Stomach (tissue), 4 donors: ENCODE measurements around the gene ZBTB39.
"Not testable (repeated sequence)": the region's sequence is repeated elsewhere in the genome, so short reads cannot be mapped to it uniquely, and the experiment has no call there.

Experiments
- CTCF ChIP-seq, 7 experiments: fragments of 450-650 bp in 4 of 7; fragments of 200-600 bp in 3 of 7; sonication (generic) in 3 of 7; IDR thresholded peaks; one replicate each; pipeline ENCODE4 v1.5.1; 2016 to 2019; ENCODE audit warnings: antibody characterized with exemption in 7 of 7, control low read depth in 2 of 7, mild to moderate bottlenecking in 1 of 7
- POLR2A ChIP-seq, 4 donors: fragments of 450-650 bp; IDR thresholded peaks; one replicate each; pipeline ENCODE4 v1.6.1; 2016; ENCODE audit warnings: antibody characterized with exemption in 4 of 4, control low read depth in 2 of 4, mild to moderate bottlenecking in 1 of 4, moderate library complexity in 1 of 4

GRCh38 chr12:56965997-56966642 lies 40.2 kb downstream of the ZBTB39 start:
- not testable (repeated sequence) for TF ChIP-seq CTCF, POLR2A (IDR thresholded peaks at IDR 0.05)
